GM10248 (cell line): ENCODE data around the gene COL23A1.

ENCODE experiments used
- CTCF ChIA-PET: fragments of 300-600 bp; sonication (Branson Sonifier 250); formaldehyde crosslinking; extraction: SDS; loops from one replicate; lab custom pipeline; 2021; ENCODE audit warnings: antibody characterized with exemption; lab: Yijun Ruan, JAX
- POLR2A ChIA-PET: fragments of 350-650 bp; sonication (Branson Sonifier 250); formaldehyde crosslinking; extraction: SDS; loops from one replicate; lab custom pipeline; 2020; ENCODE audit warnings: antibody characterized with exemption; lab: Yijun Ruan, JAX
- DNase-seq: peaks from one replicate; pipeline ENCODE4 v3.0.0; 2012; ENCODE audit errors: extremely low spot score
- CTCF ChIP-seq: IDR thresholded peaks from 2 replicates; pipeline ENCODE4 v1.5.1; 2012; ENCODE audit warnings: mild to moderate bottlenecking, low read depth; ENCODE audit errors: extremely low read depth, missing control alignments, control extremely low read depth

The COL23A1 gene

DNA sequence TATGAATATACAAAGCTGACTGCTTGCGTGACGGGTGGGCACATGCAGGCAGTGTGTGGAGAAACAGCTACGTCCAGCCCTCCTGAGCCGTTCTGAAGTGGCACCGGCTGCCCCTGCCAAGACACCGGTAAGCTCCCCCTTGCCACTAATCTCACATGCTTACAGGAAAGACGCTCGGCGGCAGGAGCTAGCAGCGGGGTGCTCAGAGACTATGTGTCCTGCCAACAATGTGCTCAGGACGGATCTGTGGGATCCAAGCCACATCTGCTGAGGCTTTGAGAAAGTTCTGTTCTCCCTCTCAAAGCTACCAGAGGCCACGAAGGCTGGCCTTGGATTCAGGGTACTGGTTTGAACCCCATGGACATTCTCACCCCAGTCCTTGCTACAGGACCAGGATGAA lies 200.4 kb downstream of the COL23A1 start:
- ChIA-PET CTCF (no interaction called here), POLR2A (no interaction called here)
- no peak for DNase-seq
- no peak for TF ChIP-seq CTCF

DNA sequence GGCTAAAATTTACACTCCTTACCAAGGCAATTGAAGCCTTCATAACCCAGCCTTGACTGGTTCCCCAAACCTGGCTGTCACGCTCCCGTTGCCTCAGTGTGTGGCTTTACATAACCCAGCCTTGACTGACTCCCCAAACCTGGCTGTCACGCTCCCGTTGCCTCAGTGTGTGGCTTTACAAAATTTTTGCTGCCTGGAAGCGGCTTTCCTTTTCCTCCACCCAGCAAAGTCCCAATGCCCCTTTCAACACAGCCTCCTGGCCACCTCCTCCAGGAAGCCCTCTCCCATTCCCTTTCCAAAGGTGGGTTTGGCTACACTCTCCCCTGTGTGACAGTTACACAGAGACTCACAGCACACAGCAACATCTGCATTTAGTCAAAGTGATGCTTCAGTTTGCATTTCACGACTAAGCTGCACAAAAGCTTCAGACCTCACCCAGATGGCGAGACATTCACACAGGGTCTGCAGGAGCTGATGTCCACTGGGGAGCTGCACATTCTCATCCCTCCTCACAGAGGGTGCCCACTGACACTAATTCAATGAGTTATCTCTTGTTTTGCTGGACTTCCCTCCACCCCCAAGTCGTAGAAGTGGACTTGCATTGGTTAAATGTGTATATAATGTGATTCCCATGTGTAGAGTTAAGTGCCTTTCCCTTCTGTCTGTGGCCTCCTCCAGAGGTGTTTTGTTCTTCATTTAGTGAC lies 201.0 kb downstream of the COL23A1 start:
- ChIA-PET CTCF (no interaction called here), POLR2A (no interaction called here)
- no peak for TF ChIP-seq CTCF
- no peak for DNase-seq

DNA sequence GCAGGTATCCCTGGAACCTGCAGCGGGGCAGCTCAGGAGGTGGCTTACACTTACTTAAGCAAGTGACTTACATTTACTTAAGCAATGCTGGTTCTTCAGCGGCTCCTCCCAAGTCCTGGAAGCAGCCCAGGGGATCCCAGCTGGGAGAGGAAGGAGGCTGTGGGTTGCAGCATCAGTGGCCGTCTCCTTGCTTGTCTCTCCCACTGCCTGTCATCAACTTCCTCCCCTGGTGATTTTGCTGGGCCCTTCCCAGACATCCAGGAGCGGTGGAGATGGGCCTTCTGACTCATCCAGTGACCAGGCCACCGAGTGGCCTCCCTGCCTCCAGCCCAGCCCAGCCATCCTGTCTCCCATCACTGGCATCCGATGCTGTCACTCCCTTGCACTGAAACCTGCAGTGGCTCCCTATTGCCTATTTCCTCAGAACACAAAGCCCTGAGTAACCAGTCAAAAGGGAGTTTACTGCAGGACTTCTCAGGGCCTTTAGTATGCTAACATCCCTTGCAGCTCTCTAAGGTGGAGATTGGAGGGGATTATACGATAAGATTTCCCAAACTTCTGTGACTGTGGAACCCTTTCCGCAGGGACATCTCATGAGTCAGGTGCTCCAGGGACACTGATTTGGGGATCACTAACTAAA lies 201.7 kb downstream of the COL23A1 start:
- POLR2A ChIA-PET, result no interaction called here

DNA sequence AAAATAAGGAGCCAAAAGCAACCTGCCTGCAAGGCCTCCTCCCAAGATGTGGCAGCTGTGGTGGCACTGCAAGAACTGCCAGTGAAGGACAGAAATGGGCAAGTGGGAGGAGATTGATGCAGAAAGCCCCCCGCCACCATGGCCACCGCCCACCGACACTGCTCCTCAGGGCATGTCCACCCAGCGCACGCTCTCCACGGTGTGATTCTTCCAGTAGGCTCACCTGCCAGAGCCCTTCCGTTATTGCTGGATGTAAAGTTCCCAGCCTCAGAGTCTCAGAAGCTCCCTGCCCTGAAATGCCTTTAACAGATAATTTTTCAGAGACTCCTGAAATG lies 202.4 kb downstream of the COL23A1 start:
- TF ChIP-seq CTCF, result no peak
- no peak for DNase-seq
- ChIA-PET POLR2A (no interaction called here), CTCF (interaction anchor here (1.3 kb wide), 1 partner anchor 11 kb away, joined by 3 read pairs; no protein-coding TSS in a partner anchor)

More for the DNA sequence above, 201.7 kb downstream of the COL23A1 start:
- TF ChIP-seq CTCF, result no peak
- CTCF ChIA-PET, result no interaction called here
- no peak for DNase-seq

DNA sequence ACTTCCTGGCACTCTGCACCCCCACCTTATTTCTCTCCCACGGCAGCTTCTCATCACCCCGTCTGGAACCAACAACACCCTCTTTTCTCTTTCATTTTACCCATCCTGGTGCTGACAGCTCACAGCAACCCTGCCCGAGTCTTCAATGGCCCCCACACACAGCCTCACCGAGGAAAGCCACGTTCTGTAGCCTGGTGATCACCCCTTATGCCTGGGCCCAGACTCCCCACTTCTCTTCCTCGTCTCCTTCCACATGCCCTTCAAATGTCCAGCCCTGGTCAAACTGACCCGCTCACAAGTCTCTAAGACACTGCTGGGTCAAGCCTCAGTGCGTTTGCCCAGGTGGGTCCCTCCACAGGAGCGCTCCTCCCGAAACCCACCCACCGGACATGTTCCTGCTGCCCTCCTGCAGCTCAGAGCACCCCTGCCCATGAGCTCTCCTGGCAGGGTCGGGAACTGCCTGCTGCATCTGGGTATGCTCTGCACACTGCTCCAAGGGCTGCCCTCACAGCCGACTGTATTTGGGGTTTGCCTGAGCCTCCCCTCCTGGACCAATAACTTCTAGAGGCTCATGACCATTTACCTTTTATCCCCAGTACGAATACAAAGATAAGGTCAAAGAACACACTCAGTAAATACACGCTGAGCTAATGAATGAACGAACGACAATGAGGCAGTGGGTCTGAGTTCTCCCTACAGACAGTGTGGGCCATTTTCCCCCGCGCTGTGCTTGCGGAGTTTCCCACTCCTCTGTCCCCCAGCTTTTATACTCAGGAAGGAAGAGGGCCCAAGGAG lies 202.9 kb downstream of the COL23A1 start:
- ChIA-PET CTCF (interaction anchor here (1.3 kb wide), 1 partner anchor 11 kb away, joined by 3 read pairs; no protein-coding TSS in a partner anchor), POLR2A (no interaction called here)
- TF ChIP-seq CTCF, result no peak

DNA sequence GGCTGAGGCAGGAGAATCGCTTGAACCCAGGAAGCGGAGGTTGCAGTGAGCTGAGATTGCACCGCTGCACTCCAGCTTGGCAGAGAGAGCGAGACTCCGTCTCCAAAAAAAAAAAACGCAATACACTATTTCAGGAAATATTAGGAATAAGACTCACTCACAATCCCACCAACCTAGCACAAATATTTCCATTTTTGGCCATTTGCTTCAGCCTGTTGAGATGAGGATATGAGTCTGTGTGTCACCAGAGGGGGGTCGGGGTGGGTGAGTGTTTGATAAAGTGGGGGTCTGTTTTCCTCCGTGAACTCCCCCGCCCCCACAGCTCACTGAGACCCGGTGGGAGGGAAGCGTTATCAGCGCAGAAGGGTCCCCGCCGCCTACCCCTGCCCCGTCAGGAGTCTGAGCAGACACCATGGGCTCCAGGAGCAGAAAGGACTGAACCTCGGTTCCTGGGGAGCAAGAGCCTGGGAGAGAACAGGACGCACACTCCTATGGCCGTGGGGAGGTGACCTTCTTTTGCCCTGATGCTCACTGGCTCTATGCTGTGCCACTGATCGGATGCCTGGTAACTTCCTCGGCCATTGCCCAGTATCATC lies 203.8 kb downstream of the COL23A1 start:
- TF ChIP-seq CTCF, result no peak
- DNase-seq, result no peak
- ChIA-PET CTCF (interaction anchor here (1.3 kb wide), 1 partner anchor 12 kb away, joined by 3 read pairs; no protein-coding TSS in a partner anchor), POLR2A (no interaction called here)

More for the DNA sequence above, 202.9 kb downstream of the COL23A1 start:
- DNase-seq, result no peak
